Measurements from ENCODE around the gene ANKRD10. TPM values are rescaled to one million over a fixed set of nuclear protein-coding genes. Genes with fewer than 3 reads are reported as not detected.
"Not testable (repeated sequence)": the region's sequence is repeated elsewhere in the genome, so short reads cannot be mapped to it uniquely, and the experiment has no call there.

The ANKRD10 gene
- total RNA-seq, 1 donor = 60.5 TPM

- DNase-seq (ENCODE audit: low read depth) = no peak
- H3K4me3 ChIP-seq (ENCODE audit: low read depth, low read length) = no peak overlapping the region
- peak; percentile 9 for TF ChIP-seq CTCF (IDR thresholded peaks at IDR 0.05; ENCODE audit: insufficient read depth, low read depth, low read length)
These were observed 42.5 kb upstream of the ANKRD10 start for GRCh38 chr13:110957181-110957884.

- not testable (repeated sequence) for H3K4me3 ChIP-seq (ENCODE audit: low read depth, low read length)
- peak; percentile 19 for DNase-seq (ENCODE audit: low read depth)
These were observed 41.3 kb upstream of the ANKRD10 start for GRCh38 chr13:110956216-110956615.

GRCh38 chr13:110955608-110956007, 40.7 kb upstream of the ANKRD10 start:
- not testable (repeated sequence) for DNase-seq (ENCODE audit: low read depth); H3K4me3 ChIP-seq (ENCODE audit: low read depth, low read length)

GRCh38 chr13:110955072-110955503, 40.2 kb upstream of the ANKRD10 start:
- H3K4me3 ChIP-seq (ENCODE audit: low read depth, low read length) = not testable (repeated sequence)
- DNase-seq (ENCODE audit: low read depth) = peak; percentile 97

- not testable (repeated sequence) for H3K4me3 ChIP-seq (ENCODE audit: low read depth, low read length); DNase-seq (ENCODE audit: low read depth)
These were observed 39.7 kb upstream of the ANKRD10 start for GRCh38 chr13:110954533-110954920.

- no peak for TF ChIP-seq CTCF (IDR thresholded peaks at IDR 0.05; ENCODE audit: insufficient read depth, low read depth, low read length)
These were observed 39.1 kb upstream of the ANKRD10 start for GRCh38 chr13:110953833-110954532.

GRCh38 chr13:110953416-110953815, 38.5 kb upstream of the ANKRD10 start:
- H3K4me3 ChIP-seq (ENCODE audit: low read depth, low read length) = no peak overlapping the region
- DNase-seq (ENCODE audit: low read depth) = no peak
- no peak for TF ChIP-seq CTCF (IDR thresholded peaks at IDR 0.05; ENCODE audit: insufficient read depth, low read depth, low read length)

More at GRCh38 chr13:110953833-110954532, 39.1 kb upstream of the ANKRD10 start:
- no peak overlapping the region for H3K4me3 ChIP-seq (ENCODE audit: low read depth, low read length)
- no peak for DNase-seq (ENCODE audit: low read depth)

GRCh38 chr13:110952135-110952534, 37.3 kb upstream of the ANKRD10 start:
- H3K4me3 ChIP-seq (ENCODE audit: low read depth, low read length); DNase-seq (ENCODE audit: low read depth): not testable (repeated sequence)

GRCh38 chr13:110950819-110951570, 36.1 kb upstream of the ANKRD10 start:
- no peak for DNase-seq (ENCODE audit: low read depth)
- no peak overlapping the region for H3K4me3 ChIP-seq (ENCODE audit: low read depth, low read length)
- TF ChIP-seq CTCF (IDR thresholded peaks at IDR 0.05; ENCODE audit: insufficient read depth, low read depth, low read length) = no peak

Data from fibroblast of villous mesenchyme (primary cell).